Esophagus muscularis mucosa (tissue), 4 donors: ENCODE data around the gene PRKRIP1. TPM values are rescaled to one million over a fixed set of nuclear protein-coding genes. Genes with fewer than 3 reads are reported as not detected.

Source experiments
- DNase-seq: peaks from one replicate; pipeline ENCODE4 v3.0.0-alpha.2; 2017; ENCODE audit errors: extremely low spot score
- H3K27ac ChIP-seq, 4 donors: fragments of 200-600 bp; sonication (generic); replicated peaks in 1 of 4; 1 replicate in 3 of 4; 2 replicates in 1 of 4; pipeline ENCODE4 v1.5.1; 2016 to 2019; ENCODE audit warnings: mild to moderate bottlenecking in 1 of 4
- H3K27me3 ChIP-seq, 4 donors: fragments of 200-600 bp; sonication (generic); one replicate each; pipeline versions ENCODE4 v1.5.1 to v1.6.0; 2016 to 2019
- H3K36me3 ChIP-seq, 4 donors: fragments of 200-600 bp; sonication (generic); one replicate each; pipeline ENCODE4 v1.5.1; 2016 to 2019
- H3K4me1 ChIP-seq, 4 donors: fragments of 200-600 bp; sonication (generic); one replicate each; pipeline ENCODE4 v1.5.1; 2016 to 2019
- H3K4me3 ChIP-seq, 4 donors: fragments of 200-600 bp; sonication (generic); 1 replicate in 2 of 4; 2 replicates in 2 of 4; pipeline ENCODE4 v1.5.1; 2016 to 2019; ENCODE audit warnings: mild to moderate bottlenecking in 4 of 4, moderate library complexity in 1 of 4
- H3K9me3 ChIP-seq, 4 donors: fragments of 200-600 bp; sonication (generic); 1 replicate in 3 of 4; 2 replicates in 1 of 4; pipeline ENCODE4 v1.5.1; 2016 to 2019
- CTCF ChIP-seq, 3 experiments: fragments of 200-600 bp in 2 of 3; fragments of 450-650 bp in 1 of 3; sonication (generic) in 2 of 3; IDR thresholded peaks; one replicate each; pipeline ENCODE4 v1.5.1; 2017 to 2019; ENCODE audit warnings: antibody characterized with exemption in 3 of 3, mild to moderate bottlenecking in 2 of 3, moderate library complexity in 1 of 3
- EP300 ChIP-seq: sonication (generic); formaldehyde crosslinking; IDR thresholded peaks from one replicate; pipeline ENCODE4 v1.6.1; 2017; ENCODE audit warnings: antibody characterized with exemption
- POLR2A ChIP-seq: fragments of 450-650 bp; IDR thresholded peaks from one replicate; pipeline ENCODE4 v1.6.1; 2017; ENCODE audit warnings: antibody characterized with exemption, moderate library complexity, mild to moderate bottlenecking, low read depth
- POLR2AphosphoS5 ChIP-seq, 2 donors: sonication (generic); formaldehyde crosslinking; IDR thresholded peaks; one replicate each; pipeline ENCODE4 v1.6.1; 2017; ENCODE audit warnings: antibody characterized with exemption in 2 of 2
- WGBS: methylation state at CpG from one replicate; pipeline ENCODE4 v1.1.5; 2018; 5-methylcytosine and 5-hydroxymethylcytosine counted together
- intact Hi-C: fragments of 100-400 bp; cut with DNase I; formaldehyde crosslinking; loops from one replicate; pipeline ENCODE4 v1.15.1; 2023
- total RNA-seq, 4 donors: library from RNA; depleted of rRNA; stranded (reverse); fragments of >200 nt; gene quantifications; one replicate each; pipeline versions ENCODE4 v1.1.0 to v1.2.1, GENCODE V29; 2016

The PRKRIP1 gene
- total RNA-seq, 4 donors from 2014 or later: 14.7 to 21.6 (median 19.2) TPM

- Histone ChIP-seq H3K4me1 (no peaks in the 10 kb centered on the region), H3K9me3 (no peaks in the 10 kb centered on the region), H3K27ac (no peak overlapping the region), H3K36me3 (peaks cover 5 to 38% (median 24%) of the 10 kb centered on the region in 4 donors), H3K4me3 (no peak overlapping the region), H3K27me3 (no peaks in the 10 kb centered on the region)
- WGBS: 91% methylated on average over 12 of the region's 14 CpGs
- intact Hi-C loops: no loop called here
- TF ChIP-seq POLR2A (no peak), POLR2AphosphoS5 (IDR thresholded peaks at IDR 0.05) (no peak)
- no peak for DNase-seq
Measured at GRCh38 chr7:102447311-102447710, 51.1 kb downstream of the PRKRIP1 start.

- 94% methylated on average over 15 of the region's 15 CpGs for WGBS
- H3K36me3 ChIP-seq: peaks cover 5 to 33% (median 21%) of the 10 kb centered on the region in 4 donors
- H3K27ac ChIP-seq: no peak overlapping the region
- no peak overlapping the region for H3K4me3 ChIP-seq
- no peaks in the 10 kb centered on the region for H3K27me3 ChIP-seq
- no peak for DNase-seq
- intact Hi-C loops: no loop called here
- no peaks in the 10 kb centered on the region for H3K4me1 ChIP-seq
- TF ChIP-seq POLR2A (no peak), EP300 (no peak), POLR2AphosphoS5 (IDR thresholded peaks at IDR 0.05) (no peak), CTCF (IDR thresholded peaks at IDR 0.05) (no peak)
- H3K9me3 ChIP-seq: no peaks in the 10 kb centered on the region
Measured at GRCh38 chr7:102449136-102449535, 53.0 kb downstream of the PRKRIP1 start.

GRCh38 chr7:102450242-102450641, 54.1 kb downstream of the PRKRIP1 start:
- H3K36me3 ChIP-seq: peaks cover 2 to 31% (median 26%) of the 10 kb centered on the region in 4 donors
- no peak overlapping the region for H3K4me3 ChIP-seq
- H3K4me1 ChIP-seq: no peaks in the 10 kb centered on the region
- TF ChIP-seq POLR2A (no peak), EP300 (no peak), POLR2AphosphoS5 (IDR thresholded peaks at IDR 0.05) (no peak), CTCF (IDR thresholded peaks at IDR 0.05) (no peak)
- no peaks in the 10 kb centered on the region for H3K27me3 ChIP-seq
- intact Hi-C loops: no loop called here
- no peak for DNase-seq
- no peak overlapping the region for H3K27ac ChIP-seq
- H3K9me3 ChIP-seq: no peaks in the 10 kb centered on the region
- WGBS: 77% methylated on average over 6 of the region's 6 CpGs

GRCh38 chr7:102451371-102452054, 55.4 kb downstream of the PRKRIP1 start:
- TF ChIP-seq POLR2AphosphoS5 (IDR thresholded peaks at IDR 0.05) (no peak), EP300 (no peak), CTCF (IDR thresholded peaks at IDR 0.05) (no peak), POLR2A (no peak)
- Histone ChIP-seq H3K9me3 (no peaks in the 10 kb centered on the region), H3K4me1 (no peaks in the 10 kb centered on the region), H3K27me3 (no peaks in the 10 kb centered on the region), H3K36me3 (peaks cover 2 to 35% (median 32%) of the 10 kb centered on the region in 4 donors), H3K27ac (no peak overlapping the region), H3K4me3 (no peak overlapping the region)
- 71% methylated on average over 13 of the region's 23 CpGs for WGBS
- intact Hi-C loops: no loop called here
- DNase-seq: no peak

- Histone ChIP-seq H3K4me1 (no peaks in the 10 kb centered on the region), H3K4me3 (no peak overlapping the region), H3K27ac (no peak overlapping the region), H3K27me3 (no peaks in the 10 kb centered on the region), H3K36me3 (peaks cover 12 to 35% (median 32%) of the 10 kb centered on the region in 4 donors), H3K9me3 (no peaks in the 10 kb centered on the region)
- no peak for DNase-seq
- intact Hi-C loops: no loop called here
- no peak for TF ChIP-seq POLR2AphosphoS5 (IDR thresholded peaks at IDR 0.05)
- no peak for TF ChIP-seq EP300
- no peak for TF ChIP-seq CTCF (IDR thresholded peaks at IDR 0.05)
- no peak for TF ChIP-seq POLR2A
- WGBS: 83% methylated on average over 6 of the region's 6 CpGs
Measured at GRCh38 chr7:102452451-102452850, 56.3 kb downstream of the PRKRIP1 start.
